Measurements from ENCODE around the gene RAI2. TPM values are rescaled to one million over a fixed set of nuclear protein-coding genes. Genes with fewer than 3 reads are reported as not detected.

Gene RAI2
- total RNA-seq, 4 donors from 2014 or later = 21.7 to 35.4 (median 26.8) TPM

GRCh38 chrX:17803449-17803848 is 57.6 kb downstream of the RAI2 start:
- H3K27me3 ChIP-seq = no peaks in the 10 kb centered on the region
- no peak for TF ChIP-seq POLR2A (IDR thresholded peaks at IDR 0.05)
- H3K9me3 ChIP-seq = no peaks in the 10 kb centered on the region
- WGBS, 2 donors (ENCODE audit: low coverage in 1 of 2) = 67% methylated on average over 1 of the region's 4 CpGs; no CpG with 5 or more reads in 1 of the 2 donors
- no peak for ATAC-seq
- H3K36me3 ChIP-seq = peaks cover 0 to 15% of the 10 kb centered on the region in 2 donors
- no peak overlapping the region for H3K4me3 ChIP-seq
- no peaks in the 10 kb centered on the region for H3K4me1 ChIP-seq
- H3K27ac ChIP-seq = no peak overlapping the region

GRCh38 chrX:17802756-17803155 is 58.3 kb downstream of the RAI2 start:
- H3K36me3 ChIP-seq = peaks cover 0 to 15% of the 10 kb centered on the region in 2 donors
- WGBS, 2 donors (ENCODE audit: low coverage in 1 of 2) = 70 to 80% methylated on average over 1 to 2 of the region's 7 CpGs
- no peak for ATAC-seq

GRCh38 chrX:17801431-17801830 is 59.7 kb downstream of the RAI2 start:
- WGBS, 2 donors (ENCODE audit: low coverage in 1 of 2) = 90% methylated on average over 3 of the region's 13 CpGs; no CpG with 5 or more reads in 1 of the 2 donors
- Histone ChIP-seq H3K4me1 (no peaks in the 10 kb centered on the region), H3K9me3 (no peaks in the 10 kb centered on the region), H3K27ac (no peak overlapping the region), H3K27me3 (no peaks in the 10 kb centered on the region), H3K36me3 (peaks cover 0 to 15% of the 10 kb centered on the region in 2 donors), H3K4me3 (no peak overlapping the region)
- no peak for ATAC-seq
- TF ChIP-seq CTCF (IDR thresholded peaks at IDR 0.05) = no peak
- no peak for TF ChIP-seq POLR2AphosphoS5 (IDR thresholded peaks at IDR 0.05)
- TF ChIP-seq POLR2A (IDR thresholded peaks at IDR 0.05) = no peak
- TF ChIP-seq EP300 (IDR thresholded peaks at IDR 0.05) = no peak

More at GRCh38 chrX:17802756-17803155, 58.3 kb downstream of the RAI2 start:
- no peaks in the 10 kb centered on the region for H3K9me3 ChIP-seq
- H3K4me1 ChIP-seq = no peaks in the 10 kb centered on the region
- H3K4me3 ChIP-seq = no peak overlapping the region
- TF ChIP-seq EP300 (IDR thresholded peaks at IDR 0.05) (no peak), POLR2AphosphoS5 (IDR thresholded peaks at IDR 0.05) (no peak), CTCF (IDR thresholded peaks at IDR 0.05) (no peak), POLR2A (IDR thresholded peaks at IDR 0.05) (no peak)
- no peak overlapping the region for H3K27ac ChIP-seq
- no peaks in the 10 kb centered on the region for H3K27me3 ChIP-seq

- TF ChIP-seq CTCF (IDR thresholded peaks at IDR 0.05) (no peak), POLR2A (IDR thresholded peaks at IDR 0.05) (no peak), EP300 (IDR thresholded peaks at IDR 0.05) (no peak), POLR2AphosphoS5 (IDR thresholded peaks at IDR 0.05) (no peak)
- H3K4me3 ChIP-seq = no peak overlapping the region
- no peaks in the 10 kb centered on the region for H3K9me3 ChIP-seq
- H3K36me3 ChIP-seq = peaks cover 0 to 15% of the 10 kb centered on the region in 2 donors
- H3K4me1 ChIP-seq = no peaks in the 10 kb centered on the region
- no peak for ATAC-seq
- WGBS, 2 donors (ENCODE audit: low coverage in 1 of 2) = 100% methylated on average over 4 of the region's 4 CpGs; no CpG with 5 or more reads in 1 of the 2 donors
- H3K27ac ChIP-seq = no peak overlapping the region
- no peaks in the 10 kb centered on the region for H3K27me3 ChIP-seq
Measured at GRCh38 chrX:17798921-17799320, 62.2 kb downstream of the RAI2 start.

GRCh38 chrX:17792826-17793225 is 68.3 kb downstream of the RAI2 start:
- TF ChIP-seq POLR2AphosphoS5 (IDR thresholded peaks at IDR 0.05) (no peak), POLR2A (IDR thresholded peaks at IDR 0.05) (no peak), CTCF (IDR thresholded peaks at IDR 0.05) (no peak), EP300 (IDR thresholded peaks at IDR 0.05) (no peak)
- H3K4me1 ChIP-seq = peaks cover 0 to 7% (median 0%) of the 10 kb centered on the region in 3 donors
- H3K9me3 ChIP-seq = no peaks in the 10 kb centered on the region
- H3K27me3 ChIP-seq = no peaks in the 10 kb centered on the region
- no peak for ATAC-seq
- H3K27ac ChIP-seq = no peak overlapping the region
- no peak overlapping the region for H3K4me3 ChIP-seq
- 0 to 67% methylated on average over 1 of the region's 1 CpG for WGBS, 2 donors (ENCODE audit: low coverage in 1 of 2)
- no peaks in the 10 kb centered on the region for H3K36me3 ChIP-seq
